ENCODE data around the gene MLXIPL. TPM values are rescaled to one million over a fixed set of nuclear protein-coding genes. Genes with fewer than 3 reads are reported as not detected.

MLXIPL gene
- polyA plus RNA-seq, 3 donors = 0.15 to 0.24 TPM; not detected in 1

DNA sequence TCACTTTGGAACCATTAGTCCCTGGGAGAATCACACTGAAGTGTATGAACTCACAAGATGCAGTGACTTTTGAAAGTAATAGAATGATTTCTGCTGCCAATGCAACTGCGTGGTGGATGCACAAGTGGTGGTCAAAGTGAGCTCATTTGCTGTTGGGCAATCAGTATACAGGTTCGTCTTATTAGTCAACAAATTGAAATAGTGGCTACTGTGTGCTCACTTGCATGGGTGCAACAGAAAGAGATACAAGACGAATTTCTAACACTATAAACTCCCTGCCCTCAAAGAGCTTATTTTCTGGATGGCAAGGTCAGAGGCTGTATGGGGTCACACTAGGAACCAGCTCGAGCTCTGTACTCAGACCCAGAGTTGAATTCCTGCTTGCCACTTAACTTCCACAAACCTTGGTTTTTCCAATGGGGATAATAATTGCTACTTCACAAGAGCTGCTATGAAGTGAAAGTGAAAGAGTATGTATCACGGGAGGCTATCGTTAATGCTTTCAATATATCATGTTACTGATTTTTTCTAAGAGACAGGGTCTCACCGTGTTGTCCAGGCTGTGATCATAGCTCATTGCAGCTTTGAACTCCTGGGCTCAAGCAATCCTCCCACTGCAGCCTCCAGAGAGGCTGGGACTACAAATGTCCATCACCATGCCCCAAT is 58.5 kb downstream of the MLXIPL start:
- WGBS (ENCODE audit: insufficient coverage) = 31% methylated on average over 2 of the region's 7 CpGs
- H3K27ac ChIP-seq (ENCODE audit: low read depth in 1 of 2, low read length in 2 of 2) = peak overlapping the region in 1 of 2 donors; percentile 69
- peaks cover 2 to 5% (median 4%) of the 10 kb centered on the region in 3 donors for H3K27me3 Mint-ChIP-seq (ENCODE audit: low read depth in 3 of 3)

DNA sequence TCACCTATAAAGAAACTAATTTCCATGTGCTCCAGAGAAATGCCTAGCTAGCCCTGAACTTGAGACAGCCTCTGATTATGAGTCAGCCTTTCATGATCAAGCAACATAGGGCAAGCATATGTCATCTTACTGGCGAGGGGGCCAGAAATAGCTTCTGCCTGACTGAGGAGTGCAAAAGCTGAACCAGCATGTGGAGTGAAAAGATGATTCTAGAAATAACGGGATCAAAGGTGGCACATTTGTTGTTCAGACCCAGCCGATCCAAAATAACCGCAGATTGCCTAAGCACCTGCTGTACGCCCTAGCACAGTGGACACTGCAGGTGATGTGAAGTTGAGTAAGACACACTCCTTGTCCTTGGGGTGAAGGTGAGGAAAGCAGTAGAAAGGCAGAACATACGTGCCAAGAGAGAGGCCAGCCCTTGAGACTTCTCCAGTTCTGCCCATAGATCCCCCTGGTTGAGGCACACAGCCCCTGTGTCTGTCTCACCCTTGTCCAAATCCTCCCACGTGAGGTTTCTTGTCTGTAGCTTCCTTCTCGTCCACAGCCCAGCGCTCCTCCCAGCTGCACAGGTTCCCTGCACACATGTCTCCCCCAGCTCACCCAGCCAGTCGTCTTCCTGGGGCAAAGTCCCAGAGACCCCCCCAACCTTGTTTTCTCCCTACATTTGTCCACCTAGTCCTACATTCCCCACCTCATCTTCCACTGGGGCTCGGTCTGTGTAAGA is 64.0 kb downstream of the MLXIPL start:
- TF ChIP-seq, protein P1, sequence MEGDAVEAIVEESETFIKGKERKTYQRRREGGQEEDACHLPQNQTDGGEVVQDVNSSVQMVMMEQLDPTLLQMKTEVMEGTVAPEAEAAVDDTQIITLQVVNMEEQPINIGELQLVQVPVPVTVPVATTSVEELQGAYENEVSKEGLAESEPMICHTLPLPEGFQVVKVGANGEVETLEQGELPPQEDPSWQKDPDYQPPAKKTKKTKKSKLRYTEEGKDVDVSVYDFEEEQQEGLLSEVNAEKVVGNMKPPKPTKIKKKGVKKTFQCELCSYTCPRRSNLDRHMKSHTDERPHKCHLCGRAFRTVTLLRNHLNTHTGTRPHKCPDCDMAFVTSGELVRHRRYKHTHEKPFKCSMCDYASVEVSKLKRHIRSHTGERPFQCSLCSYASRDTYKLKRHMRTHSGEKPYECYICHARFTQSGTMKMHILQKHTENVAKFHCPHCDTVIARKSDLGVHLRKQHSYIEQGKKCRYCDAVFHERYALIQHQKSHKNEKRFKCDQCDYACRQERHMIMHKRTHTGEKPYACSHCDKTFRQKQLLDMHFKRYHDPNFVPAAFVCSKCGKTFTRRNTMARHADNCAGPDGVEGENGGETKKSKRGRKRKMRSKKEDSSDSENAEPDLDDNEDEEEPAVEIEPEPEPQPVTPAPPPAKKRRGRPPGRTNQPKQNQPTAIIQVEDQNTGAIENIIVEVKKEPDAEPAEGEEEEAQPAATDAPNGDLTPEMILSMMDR (IDR thresholded peaks at IDR 0.05) = no peak
- no peaks in the 10 kb centered on the region for H3K9me3 ChIP-seq (replicated peaks in 1 of 2; ENCODE audit: control insufficient read depth in 1 of 2, insufficient read depth in 1 of 2, low read length in 2 of 2)
- H3K79me2 ChIP-seq (ENCODE audit: insufficient read depth, low read length) = peaks cover 16% of the 10 kb centered on the region
- peaks cover 2 to 5% of the 10 kb centered on the region in 2 donors for H3K36me3 Mint-ChIP-seq
- peaks cover 3 to 9% (median 7%) of the 10 kb centered on the region in 3 donors for H3K27me3 Mint-ChIP-seq (ENCODE audit: low read depth in 3 of 3)
- no peak overlapping the region for H3K9ac ChIP-seq (ENCODE audit: insufficient read depth, low read length, poor library complexity, severe bottlenecking)
- DNase-seq = peak in 1 of 3 donors; percentile 35
- no peak overlapping the region for H3K4me3 Mint-ChIP-seq
- peak overlapping the region in 1 of 7 donors; percentile 77 for H3K27ac Mint-ChIP-seq
- H3K27ac ChIP-seq (ENCODE audit: low read depth in 1 of 2, low read length in 2 of 2) = no peak overlapping the region
- WGBS (ENCODE audit: insufficient coverage) = 90% methylated on average over 9 of the region's 11 CpGs
- intact Hi-C loops (cut with micrococcal nuclease) = no loop called here
- H3K4me1 Mint-ChIP-seq = peaks cover 31% of the 10 kb centered on the region
- no peak overlapping the region for H3K4me3 ChIP-seq (replicated peaks in 1 of 3; ENCODE audit: low read depth in 2 of 3, low read length in 3 of 3)
- H3K4me1 ChIP-seq (ENCODE audit: control insufficient read depth in 1 of 2, insufficient read depth in 2 of 2, low read length in 2 of 2) = peaks cover 20 to 23% of the 10 kb centered on the region in 2 donors
- no peak overlapping the region for H2AFZ ChIP-seq (ENCODE audit: insufficient read depth, low read depth, low read length, poor library complexity, severe bottlenecking)
- H3K4me2 ChIP-seq (replicated peaks; ENCODE audit: extremely low read depth, low read length, poor library complexity, severe bottlenecking) = no peak overlapping the region
- H3K27me3 ChIP-seq (ENCODE audit: control insufficient read depth in 2 of 2, insufficient read depth in 2 of 2, low read length in 2 of 2) = no peaks in the 10 kb centered on the region
- peaks cover 0 to 1% of the 10 kb centered on the region in 2 donors for H3K36me3 ChIP-seq (replicated peaks in 1 of 2; ENCODE audit: control insufficient read depth in 1 of 2, insufficient read depth in 2 of 2, low read length in 2 of 2)
- peaks cover 16% of the 10 kb centered on the region for H4K20me1 ChIP-seq (ENCODE audit: insufficient read depth, low read length)
- H3K9me3 Mint-ChIP-seq = peaks cover 0 to 2% (median 0%) of the 10 kb centered on the region in 7 donors

More for the DNA sequence above, 58.5 kb downstream of the MLXIPL start:
- Histone ChIP-seq H3K79me2 (ENCODE audit: insufficient read depth, low read length) (no peaks in the 10 kb centered on the region), H3K36me3 (replicated peaks in 1 of 2; ENCODE audit: control insufficient read depth in 1 of 2, insufficient read depth in 2 of 2, low read length in 2 of 2) (peaks cover 16 to 21% of the 10 kb centered on the region in 2 donors), H3K4me1 (ENCODE audit: control insufficient read depth in 1 of 2, insufficient read depth in 2 of 2, low read length in 2 of 2) (peaks cover 7 to 13% of the 10 kb centered on the region in 2 donors), H3K4me3 (replicated peaks in 1 of 3; ENCODE audit: low read depth in 2 of 3, low read length in 3 of 3) (peak overlapping the region; percentile 52 to 90 (median 80)), H3K9me3 (replicated peaks in 1 of 2; ENCODE audit: control insufficient read depth in 1 of 2, insufficient read depth in 1 of 2, low read length in 2 of 2) (no peaks in the 10 kb centered on the region), H2AFZ (ENCODE audit: insufficient read depth, low read depth, low read length, poor library complexity, severe bottlenecking) (peak overlapping the region; percentile 85), H3K9ac (ENCODE audit: insufficient read depth, low read length, poor library complexity, severe bottlenecking) (peak overlapping the region; percentile 38), H3K4me2 (replicated peaks; ENCODE audit: extremely low read depth, low read length, poor library complexity, severe bottlenecking) (peak overlapping the region; percentile 83), H3K27me3 (ENCODE audit: control insufficient read depth in 2 of 2, insufficient read depth in 2 of 2, low read length in 2 of 2) (no peaks in the 10 kb centered on the region), H4K20me1 (ENCODE audit: insufficient read depth, low read length) (no peaks in the 10 kb centered on the region)
- peak overlapping the region; percentile 75 to 90 for H3K4me3 Mint-ChIP-seq
- TF ChIP-seq, protein P1 (IDR thresholded peaks at IDR 0.05) = no peak
- peaks cover 23% of the 10 kb centered on the region for H3K4me1 Mint-ChIP-seq
- intact Hi-C loops (cut with micrococcal nuclease) = no loop called here
- H3K27ac Mint-ChIP-seq = peak overlapping the region in 4 of 7 donors; percentile 43 to 60 (median 50)
- H3K36me3 Mint-ChIP-seq = peaks cover 16 to 26% of the 10 kb centered on the region in 2 donors
- no peak for DNase-seq
- H3K9me3 Mint-ChIP-seq = no peaks in the 10 kb centered on the region

Measured in CD14-positive monocyte (primary cell).